Measurements from ENCODE around the gene SZT2. TPM values are rescaled to one million over a fixed set of nuclear protein-coding genes. Genes with fewer than 3 reads are reported as not detected.

Gene SZT2
- total RNA-seq, 1 experiment from 2014 or later = 29.0 TPM

DNA sequence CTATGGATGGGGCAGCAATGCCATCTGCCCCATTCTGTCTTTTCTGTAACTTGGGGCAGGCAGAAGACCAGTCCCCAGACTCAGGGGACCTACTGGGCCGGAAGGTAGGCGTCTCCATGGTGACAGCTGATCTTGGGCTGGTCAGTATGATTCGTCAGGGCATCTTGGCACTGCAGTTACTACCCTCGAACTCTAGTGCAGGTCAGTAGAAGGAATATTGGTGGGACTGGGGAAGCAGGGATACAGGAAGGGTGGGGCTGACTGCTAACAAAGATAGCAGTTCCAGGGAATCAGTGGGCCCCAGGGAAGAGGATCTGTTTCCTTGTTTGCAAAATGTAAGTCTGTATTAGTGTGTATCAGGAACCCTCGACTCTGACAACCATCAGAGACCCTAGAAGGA, 26.2 kb downstream of the SZT2 start:
- H3K27me3 ChIP-seq (replicated peaks; ENCODE audit: control insufficient read depth, insufficient read depth, low read length) = no peaks in the 10 kb centered on the region
- POLR2A ChIA-PET = no interaction called here
- H3K36me3 ChIP-seq (ENCODE audit: control insufficient read depth, insufficient read depth, low read length) = no peaks in the 10 kb centered on the region
- intact Hi-C loops (cut with micrococcal nuclease; ENCODE audit: unreplicated experiment) = no loop called here
- no peaks in the 10 kb centered on the region for H3K4me1 ChIP-seq
- Mint-ChIP-seq H3K9me3 (ENCODE audit: unreplicated experiment) (no peaks in the 10 kb centered on the region), H3K4me3 (ENCODE audit: unreplicated experiment) (no peak overlapping the region), H3K4me1 (ENCODE audit: low read depth, unreplicated experiment) (no peaks in the 10 kb centered on the region), H3K27me3 (ENCODE audit: insufficient read depth, unreplicated experiment) (no peaks in the 10 kb centered on the region), H3K27ac (ENCODE audit: unreplicated experiment) (no peak overlapping the region), H3K36me3 (ENCODE audit: insufficient read depth, unreplicated experiment) (no peaks in the 10 kb centered on the region)
- CTCF ChIA-PET = interaction anchor here (2.4 kb wide), 1 partner anchor 189 kb away, joined by 38 read pairs; no protein-coding TSS in a partner anchor
- TF ChIP-seq CTCF (IDR thresholded peaks at IDR 0.05; ENCODE audit: insufficient read depth in 1 of 2, low read depth in 1 of 2, low read length in 1 of 2, severe bottlenecking in 1 of 2, unreplicated experiment in 1 of 2) = no peak
- no peak overlapping the region for H3K4me3 ChIP-seq (ENCODE audit: low read depth, low read length)
- no peak for DNase-seq
- no TSS peak for BruUV-seq (replicated peaks)
- no peaks in the 10 kb centered on the region for H3K9me3 ChIP-seq

DNA sequence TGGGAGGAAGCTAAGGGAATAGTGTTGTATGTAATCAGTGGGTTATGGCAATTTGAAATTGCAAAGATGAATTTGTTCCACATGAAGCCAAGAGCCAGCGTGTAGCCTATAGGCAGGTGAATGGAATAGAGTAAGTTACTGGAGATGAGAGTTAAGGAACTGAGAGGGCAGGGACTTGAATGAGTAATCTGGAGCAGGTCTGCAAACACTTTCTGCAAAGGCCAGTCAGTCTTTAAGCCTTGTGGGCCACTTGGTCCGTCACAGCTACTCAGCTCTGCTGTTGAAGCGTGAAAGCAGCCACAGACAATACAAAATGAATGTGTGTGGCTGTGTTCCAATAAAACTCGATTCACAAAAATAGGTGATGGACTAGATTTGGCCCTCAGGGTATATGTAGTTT, 29.2 kb downstream of the SZT2 start:
- Mint-ChIP-seq H3K27me3 (ENCODE audit: insufficient read depth, unreplicated experiment) (no peaks in the 10 kb centered on the region), H3K9me3 (ENCODE audit: unreplicated experiment) (no peaks in the 10 kb centered on the region), H3K36me3 (ENCODE audit: insufficient read depth, unreplicated experiment) (peaks cover 5% of the 10 kb centered on the region), H3K4me3 (ENCODE audit: unreplicated experiment) (no peak overlapping the region), H3K27ac (ENCODE audit: unreplicated experiment) (no peak overlapping the region), H3K4me1 (ENCODE audit: low read depth, unreplicated experiment) (no peaks in the 10 kb centered on the region)
- no peak for TF ChIP-seq CTCF (IDR thresholded peaks at IDR 0.05; ENCODE audit: insufficient read depth in 1 of 2, low read depth in 1 of 2, low read length in 1 of 2, severe bottlenecking in 1 of 2, unreplicated experiment in 1 of 2)
- H3K4me1 ChIP-seq = no peaks in the 10 kb centered on the region
- no peaks in the 10 kb centered on the region for H3K9me3 ChIP-seq
- no peak for DNase-seq
- H3K4me3 ChIP-seq (ENCODE audit: low read depth, low read length) = no peak overlapping the region
- intact Hi-C loops (cut with micrococcal nuclease; ENCODE audit: unreplicated experiment) = no loop called here
- H3K27me3 ChIP-seq (replicated peaks; ENCODE audit: control insufficient read depth, insufficient read depth, low read length) = no peaks in the 10 kb centered on the region
- no TSS peak for BruUV-seq (replicated peaks)
- H3K36me3 ChIP-seq (ENCODE audit: control insufficient read depth, insufficient read depth, low read length) = no peaks in the 10 kb centered on the region; the same call in 1 of the 2 replicates
- CTCF ChIA-PET = no interaction called here
- POLR2A ChIA-PET = no interaction called here

DNA sequence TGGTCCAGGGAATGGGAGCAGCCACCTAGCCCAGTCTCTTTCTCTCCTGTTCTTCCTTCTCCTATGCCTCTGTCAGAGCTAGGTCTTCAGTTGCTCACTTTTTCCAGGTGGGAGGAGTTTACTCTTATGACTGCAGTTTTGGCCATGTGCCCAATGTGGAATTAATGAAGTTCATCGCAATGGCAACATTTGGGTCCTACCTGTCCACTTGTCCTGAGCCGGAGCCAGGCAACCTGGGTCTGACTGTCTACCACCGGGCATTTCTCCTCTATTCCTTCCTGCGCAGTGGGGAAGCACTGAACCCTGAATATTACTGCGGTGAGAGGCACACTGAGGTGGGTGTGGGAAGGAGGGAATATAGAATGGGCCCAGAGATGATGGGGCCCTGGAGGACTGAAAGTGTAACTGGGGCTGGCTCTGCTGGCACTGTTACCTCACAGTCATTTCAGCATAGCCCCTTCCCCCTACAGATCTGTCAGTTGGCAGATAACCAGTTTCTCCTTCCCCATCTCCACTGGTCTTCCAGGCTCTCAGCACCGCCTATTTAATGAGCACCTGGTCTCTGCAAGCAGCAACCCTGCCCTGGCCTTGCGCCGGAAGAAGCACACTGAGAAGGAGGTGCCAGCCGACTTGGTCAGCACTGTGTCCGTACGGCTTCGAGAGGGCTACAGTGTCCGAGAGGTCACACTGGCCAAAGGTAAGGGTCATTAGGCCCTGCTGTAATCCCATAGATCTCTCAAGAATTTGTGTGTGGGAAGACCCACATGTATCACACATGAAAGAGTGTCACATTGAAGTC, 30.1 kb downstream of the SZT2 start:
- Histone ChIP-seq H3K27me3 (replicated peaks; ENCODE audit: control insufficient read depth, insufficient read depth, low read length) (no peaks in the 10 kb centered on the region), H3K4me1 (no peaks in the 10 kb centered on the region), H3K4me3 (ENCODE audit: low read depth, low read length) (no peak overlapping the region), H3K36me3 (ENCODE audit: control insufficient read depth, insufficient read depth, low read length) (no peaks in the 10 kb centered on the region; the same call in 1 of the 2 replicates), H3K9me3 (no peaks in the 10 kb centered on the region)
- BruUV-seq (replicated peaks) = no TSS peak
- Mint-ChIP-seq H3K4me1 (ENCODE audit: low read depth, unreplicated experiment) (no peaks in the 10 kb centered on the region), H3K36me3 (ENCODE audit: insufficient read depth, unreplicated experiment) (peaks cover 5% of the 10 kb centered on the region), H3K4me3 (ENCODE audit: unreplicated experiment) (no peak overlapping the region), H3K9me3 (ENCODE audit: unreplicated experiment) (no peaks in the 10 kb centered on the region), H3K27me3 (ENCODE audit: insufficient read depth, unreplicated experiment) (no peaks in the 10 kb centered on the region), H3K27ac (ENCODE audit: unreplicated experiment) (no peak overlapping the region)
- ChIA-PET POLR2A (no interaction called here), CTCF (no interaction called here)
- TF ChIP-seq CTCF (IDR thresholded peaks at IDR 0.05; ENCODE audit: insufficient read depth in 1 of 2, low read depth in 1 of 2, low read length in 1 of 2, severe bottlenecking in 1 of 2, unreplicated experiment in 1 of 2) = no peak
- intact Hi-C loops (cut with micrococcal nuclease; ENCODE audit: unreplicated experiment) = no loop called here
- no peak for DNase-seq

Data from Caco-2 (cell line).